HepG2 (cell line): Measurements from ENCODE around the gene PPP4C. TPM values are rescaled to one million over a fixed set of nuclear protein-coding genes. Genes with fewer than 3 reads are reported as not detected.

Experiments
- ATF7 ChIP-seq, 2 experiments: fragments of 450-650 bp in 1 of 2; sonication (generic) in 1 of 2; formaldehyde crosslinking in 1 of 2; IDR thresholded peaks; 2 replicates each; pipeline versions ENCODE4 v1.4.0 to v1.6.1; 2016 to 2020; ENCODE audit warnings: antibody characterized with exemption in 1 of 2, mild to moderate bottlenecking in 1 of 2, missing genetic modification reagents in 1 of 2
- CAMTA2 ChIP-seq: sonication (generic); formaldehyde crosslinking; IDR thresholded peaks from 2 replicates; pipeline ENCODE4 v1.4.0; 2020; ENCODE audit warnings: mild to moderate bottlenecking, missing genetic modification reagents, borderline replicate concordance
- HIVEP1 ChIP-seq: sonication (generic); formaldehyde crosslinking; IDR thresholded peaks from 2 replicates; pipeline ENCODE4 v1.4.0; 2020; ENCODE audit warnings: mild to moderate bottlenecking, missing genetic modification reagents
- HMGXB4 ChIP-seq, 2 experiments: sonication (generic) in 1 of 2; formaldehyde crosslinking in 1 of 2; IDR thresholded peaks; 2 replicates each; pipeline versions ENCODE4 v1.4.0 to v1.6.1; 2018 to 2020; ENCODE audit warnings: missing genetic modification reagents in 2 of 2, borderline replicate concordance in 1 of 2, low read depth in 1 of 2, mild to moderate bottlenecking in 1 of 2, missing biosample characterization in 1 of 2
- NONO ChIP-seq, 2 experiments: fragments of 450-650 bp in 1 of 2; sonication (generic) in 1 of 2; formaldehyde crosslinking in 1 of 2; IDR thresholded peaks in 1 of 2; conservative IDR thresholded peaks in 1 of 2; 2 replicates each; pipeline versions ENCODE4 v1.6.1 to v1.8.0; 2017 to 2022; ENCODE audit warnings: mild to moderate bottlenecking in 1 of 2, missing genetic modification reagents in 1 of 2, moderate library complexity in 1 of 2
- RAD51 ChIP-seq: fragments of 450-650 bp; IDR thresholded peaks from 2 replicates; pipeline ENCODE4 v1.6.1; 2016; ENCODE audit warnings: borderline replicate concordance
- ZFP91 ChIP-seq: sonication (generic); formaldehyde crosslinking; IDR thresholded peaks from 2 replicates; pipeline ENCODE4 v1.9.0; 2022; ENCODE audit warnings: missing genetic modification reagents, mild to moderate bottlenecking, borderline replicate concordance
- ZNF670 ChIP-seq: sonication (generic); formaldehyde crosslinking; IDR thresholded peaks from 2 replicates; pipeline ENCODE4 v1.8.0; 2022; ENCODE audit warnings: mild to moderate bottlenecking, missing genetic modification reagents, borderline replicate concordance
- ZNF766 ChIP-seq: sonication (generic); formaldehyde crosslinking; IDR thresholded peaks from 2 replicates; pipeline ENCODE4 v1.5.0; 2020; ENCODE audit warnings: missing genetic modification reagents, borderline replicate concordance
- polyA plus RNA-seq, 8 experiments: library from polyadenylated mRNA; depleted of rRNA in 3 of 8; stranded (reverse) in 7 of 8; unstranded in 1 of 8; fragments of >200 nt; fragmentation: Illumina TruSeq in 4 of 8; extraction: Trizol in 4 of 8; gene quantifications; 2 replicates each; pipeline versions ENCODE4 v1.2.1 to v1.2.3, GENCODE V29; 2011 to 2016; ENCODE audit warnings: low read depth in 4 of 8, missing spikeins in 1 of 8, mixed read lengths in 1 of 8; ENCODE audit not compliant: insufficient read depth in 1 of 8
- total RNA-seq, 5 experiments: library from RNA; depleted of rRNA; stranded (reverse); fragments of >200 nt; fragmentation: Illumina TruSeq; extraction: Trizol; gene quantifications; 2 replicates each; pipeline ENCODE4 v1.2.3, GENCODE V29; 2016; ENCODE audit warnings: low read depth in 1 of 5

PPP4C gene
- total and polyA plus RNA-seq, 2 of the 13 experiments (the other 11 are each of a cell fraction or from before 2014, with no cell fraction given) = 176 to 220 TPM

GRCh38 chr16:30090610-30091331 lies 15.0 kb downstream of the PPP4C start (continued):
- TF ChIP-seq HIVEP1 (CRISPR knock-in tag) (peak; percentile 65; the same call in 1 of the 2 replicates), RAD51 (no peak), ATF7 (IDR thresholded peaks at IDR 0.05) (no peak), ATF7 (CRISPR knock-in tag; IDR thresholded peaks at IDR 0.05) (0 out of 2 replicates have a peak, but pooled peaks have one; percentile 42), CAMTA2 (CRISPR knock-in tag) (peak; percentile 63; the same call in 1 of the 2 replicates), ZFP91 (CRISPR knock-in tag) (0 out of 2 replicates have a peak, but pooled peaks have one; percentile 58), ZNF670 (CRISPR knock-in tag) (0 out of 2 replicates have a peak, but pooled peaks have one; percentile 48), NONO (IDR thresholded peaks at IDR 0.05) (no peak), NONO (CRISPR knock-in tag; conservative IDR thresholded peaks at IDR 0.05) (0 out of 2 replicates have a peak, but pooled peaks have one; percentile 47), HMGXB4 (CRISPR knock-in tag; IDR thresholded peaks at IDR 0.05; ENCODE audit: borderline replicate concordance in 1 of 2, low read depth in 1 of 2) (0 out of 4 replicates have a peak, but pooled peaks of 1 of the 2 experiments have one; percentile 11), ZNF766 (no peak)
